Activated CD8-positive, alpha-beta T cell treated with anti-CD3 and anti-CD28 coated beads for 36 hours (primary cell): ENCODE measurements around the gene PEG3. TPM values are rescaled to one million over a fixed set of nuclear protein-coding genes. Genes with fewer than 3 reads are reported as not detected.
"Not testable (repeated sequence)": the region's sequence is repeated elsewhere in the genome, so short reads cannot be mapped to it uniquely, and the experiment has no call there.

Experiments used
- ATAC-seq: fragments of 200-7000 bp; cut with Tn5 transposase; one replicate; pipeline ENCODE4 v1.10.0; 2021; ENCODE audit warnings: mild to moderate bottlenecking, moderate library complexity
- CTCF ChIA-PET: fragments of 350-600 bp; sonication (Branson Sonifier 250); formaldehyde crosslinking; loops from one replicate; lab custom pipeline; 2021; ENCODE audit warnings: antibody characterized with exemption; lab: Charles Lee
- POLR2A ChIA-PET: fragments of 350-600 bp; sonication (Branson Sonifier 250); formaldehyde crosslinking; loops from one replicate; lab custom pipeline; 2021; ENCODE audit warnings: antibody characterized with exemption; lab: Charles Lee
- DNase-seq: peaks from one replicate; pipeline ENCODE4 v3.0.0-alpha.2; 2020
- H3K27ac Mint-ChIP-seq: one replicate; pipeline ENCODE4 v1.8.0; 2021; ENCODE audit warnings: mild to moderate bottlenecking, mixed read lengths
- H3K27me3 Mint-ChIP-seq: one replicate; pipeline ENCODE4 v1.8.0; 2021; ENCODE audit warnings: mixed read lengths
- H3K36me3 Mint-ChIP-seq: one replicate; pipeline ENCODE4 v1.8.0; 2021; ENCODE audit warnings: low read depth, mixed read lengths
- H3K4me1 Mint-ChIP-seq: one replicate; pipeline ENCODE4 v1.8.0; 2021; ENCODE audit warnings: low read depth, mixed read lengths
- H3K4me3 Mint-ChIP-seq: one replicate; pipeline ENCODE4 v1.8.0; 2021; ENCODE audit warnings: mild to moderate bottlenecking, moderate library complexity, mixed read lengths
- H3K9me3 Mint-ChIP-seq: one replicate; pipeline ENCODE4 v1.8.0; 2021; ENCODE audit warnings: mixed read lengths
- intact Hi-C: fragments of 100-400 bp; cut with micrococcal nuclease; formaldehyde crosslinking; loops from one replicate; pipeline ENCODE4 v1.10.0; 2022
- total RNA-seq, 2 experiments: library from RNA; stranded (reverse); gene quantifications; one replicate each; pipeline ENCODE4 v1.2.3, GENCODE V29; 2021
- TF ChIP-seq, protein P1 (sequence below): fragments of 200-600 bp; IDR thresholded peaks from one replicate; pipeline ENCODE4 v1.8.0; 2022; ENCODE audit warnings: antibody characterized with exemption, mild to moderate bottlenecking

The PEG3 gene
- total RNA-seq, 2 experiments from 2014 or later: 0.09 to 0.16 TPM

DNA sequence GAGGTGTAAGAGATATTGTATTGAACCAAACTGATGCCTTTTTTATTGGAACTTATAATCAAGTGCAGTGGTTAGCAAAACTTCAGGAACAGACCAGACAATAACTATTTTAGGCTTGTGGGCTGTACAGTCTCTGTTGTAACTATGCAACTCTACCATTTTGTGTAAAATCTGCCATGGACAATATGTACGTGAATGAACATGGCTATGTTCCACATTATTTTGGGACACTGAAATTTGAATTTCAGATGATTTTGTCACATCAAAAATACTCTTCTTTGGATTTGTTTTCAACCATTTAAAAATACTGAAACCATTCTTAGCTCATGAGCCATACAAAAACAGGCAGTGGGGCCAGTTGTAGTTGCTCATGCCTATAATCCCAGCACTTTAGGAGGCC, 27.9 kb upstream of the PEG3 start:
- ChIA-PET POLR2A (no interaction called here), CTCF (no interaction called here)
- Mint-ChIP-seq H3K9me3 (peaks cover 42% of the 10 kb centered on the region), H3K4me1 (no peaks in the 10 kb centered on the region), H3K27me3 (no peaks in the 10 kb centered on the region), H3K36me3 (peaks cover 6% of the 10 kb centered on the region), H3K4me3 (no peak overlapping the region), H3K27ac (no peak overlapping the region)
- intact Hi-C loops: no loop called here
- TF ChIP-seq, protein P1, sequence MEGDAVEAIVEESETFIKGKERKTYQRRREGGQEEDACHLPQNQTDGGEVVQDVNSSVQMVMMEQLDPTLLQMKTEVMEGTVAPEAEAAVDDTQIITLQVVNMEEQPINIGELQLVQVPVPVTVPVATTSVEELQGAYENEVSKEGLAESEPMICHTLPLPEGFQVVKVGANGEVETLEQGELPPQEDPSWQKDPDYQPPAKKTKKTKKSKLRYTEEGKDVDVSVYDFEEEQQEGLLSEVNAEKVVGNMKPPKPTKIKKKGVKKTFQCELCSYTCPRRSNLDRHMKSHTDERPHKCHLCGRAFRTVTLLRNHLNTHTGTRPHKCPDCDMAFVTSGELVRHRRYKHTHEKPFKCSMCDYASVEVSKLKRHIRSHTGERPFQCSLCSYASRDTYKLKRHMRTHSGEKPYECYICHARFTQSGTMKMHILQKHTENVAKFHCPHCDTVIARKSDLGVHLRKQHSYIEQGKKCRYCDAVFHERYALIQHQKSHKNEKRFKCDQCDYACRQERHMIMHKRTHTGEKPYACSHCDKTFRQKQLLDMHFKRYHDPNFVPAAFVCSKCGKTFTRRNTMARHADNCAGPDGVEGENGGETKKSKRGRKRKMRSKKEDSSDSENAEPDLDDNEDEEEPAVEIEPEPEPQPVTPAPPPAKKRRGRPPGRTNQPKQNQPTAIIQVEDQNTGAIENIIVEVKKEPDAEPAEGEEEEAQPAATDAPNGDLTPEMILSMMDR: no peak
- DNase-seq: no peak
- no peak for ATAC-seq

DNA sequence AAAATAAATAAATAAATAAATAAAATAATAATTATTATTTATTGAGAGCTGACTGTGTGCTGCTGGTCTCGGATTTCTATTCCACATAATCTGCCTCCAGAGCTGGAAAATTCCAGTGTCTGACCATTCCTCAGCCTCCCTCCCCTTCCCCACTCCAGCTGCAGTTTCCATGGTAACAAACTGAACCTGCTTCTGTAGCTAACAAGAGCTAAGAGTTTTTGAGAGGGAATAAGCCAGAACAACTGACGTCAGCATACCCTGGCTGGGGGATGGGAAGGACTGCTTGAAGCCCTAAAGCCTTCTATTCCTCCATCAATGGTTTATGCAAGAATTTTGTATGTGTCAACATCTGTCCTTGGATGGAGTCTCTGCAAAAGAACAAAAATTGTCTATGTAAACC, 26.0 kb upstream of the PEG3 start:
- Mint-ChIP-seq H3K27ac (no peak overlapping the region), H3K4me3 (no peak overlapping the region), H3K27me3 (no peaks in the 10 kb centered on the region), H3K4me1 (no peaks in the 10 kb centered on the region), H3K9me3 (peaks cover 42% of the 10 kb centered on the region), H3K36me3 (peaks cover 6% of the 10 kb centered on the region)
- POLR2A ChIA-PET: no interaction called here
- ATAC-seq (no peak), DNase-seq (no peak)
- intact Hi-C loops: no loop called here
- TF ChIP-seq, protein P1: no peak
- CTCF ChIA-PET: no interaction called here

DNA sequence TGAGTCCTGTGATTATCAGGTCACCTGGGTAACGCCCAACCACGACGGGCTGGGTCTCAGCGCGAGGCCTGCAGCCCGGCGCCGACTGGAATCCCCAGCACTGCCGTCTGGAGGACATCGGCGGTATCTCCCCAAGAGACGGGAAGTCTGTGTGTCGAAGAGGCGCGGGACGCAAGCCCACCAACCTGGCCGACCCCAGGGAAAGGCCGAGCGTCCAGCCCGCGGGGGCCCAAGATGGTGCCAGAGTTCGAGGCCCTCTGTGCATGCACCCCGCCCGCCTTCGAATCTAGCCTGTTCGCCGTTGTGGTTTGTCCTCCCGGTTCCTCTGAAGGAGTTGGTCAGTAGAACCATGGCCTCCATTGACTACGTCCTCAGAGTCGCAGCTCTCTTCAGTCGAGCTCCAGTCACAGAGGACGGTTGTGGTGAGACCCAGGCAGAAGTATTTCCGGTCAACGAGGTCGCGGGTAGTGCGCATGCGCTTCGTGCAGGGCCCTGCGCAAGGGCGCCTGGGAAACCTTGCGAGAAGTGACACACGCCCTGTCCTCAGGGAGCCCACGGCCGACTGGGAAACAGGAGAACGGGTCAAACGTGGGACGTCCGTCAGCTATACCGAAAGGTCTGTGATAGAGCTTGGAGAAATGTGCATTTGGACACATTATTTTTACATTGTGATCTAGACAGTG, 24.1 kb upstream of the PEG3 start:
- Mint-ChIP-seq H3K27me3 (no peaks in the 10 kb centered on the region), H3K36me3 (peaks cover 1% of the 10 kb centered on the region), H3K4me3 (no peak overlapping the region), H3K27ac (no peak overlapping the region), H3K4me1 (no peaks in the 10 kb centered on the region), H3K9me3 (peaks cover 38% of the 10 kb centered on the region)
- intact Hi-C loops: no loop called here
- TF ChIP-seq, protein P1: no peak
- ATAC-seq (no peak), DNase-seq (no peak)
- CTCF ChIA-PET: no interaction called here
- POLR2A ChIA-PET: no interaction called here

DNA sequence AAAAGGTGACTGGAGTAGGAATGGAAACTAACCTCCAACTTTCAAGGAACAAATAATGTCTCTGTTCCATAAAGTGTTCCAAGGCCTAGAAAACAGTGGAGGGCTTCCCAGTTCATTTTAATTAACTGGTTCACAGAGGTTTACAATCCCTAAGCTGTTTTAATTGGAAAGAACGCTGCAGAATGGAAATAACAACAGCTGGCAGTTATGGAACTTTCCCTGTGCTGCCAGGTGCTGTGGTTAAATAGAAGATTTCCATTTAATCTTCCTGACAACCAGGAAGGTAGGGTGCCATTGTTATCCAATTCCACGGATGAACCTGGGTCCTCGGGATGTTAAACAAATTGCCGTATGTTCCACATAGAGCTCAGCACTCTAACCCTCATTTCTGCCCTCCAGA, 22.2 kb upstream of the PEG3 start:
- ATAC-seq: no peak
- TF ChIP-seq, protein P1: no peak
- peaks cover 35% of the 10 kb centered on the region for H3K9me3 Mint-ChIP-seq
- ChIA-PET POLR2A (no interaction called here), CTCF (no interaction called here)
- peaks cover 1% of the 10 kb centered on the region for H3K36me3 Mint-ChIP-seq
- H3K4me3 Mint-ChIP-seq: no peak overlapping the region
- DNase-seq: no peak
- intact Hi-C loops: no loop called here
- no peak overlapping the region for H3K27ac Mint-ChIP-seq
- H3K27me3 Mint-ChIP-seq: no peaks in the 10 kb centered on the region
- H3K4me1 Mint-ChIP-seq: no peaks in the 10 kb centered on the region

DNA sequence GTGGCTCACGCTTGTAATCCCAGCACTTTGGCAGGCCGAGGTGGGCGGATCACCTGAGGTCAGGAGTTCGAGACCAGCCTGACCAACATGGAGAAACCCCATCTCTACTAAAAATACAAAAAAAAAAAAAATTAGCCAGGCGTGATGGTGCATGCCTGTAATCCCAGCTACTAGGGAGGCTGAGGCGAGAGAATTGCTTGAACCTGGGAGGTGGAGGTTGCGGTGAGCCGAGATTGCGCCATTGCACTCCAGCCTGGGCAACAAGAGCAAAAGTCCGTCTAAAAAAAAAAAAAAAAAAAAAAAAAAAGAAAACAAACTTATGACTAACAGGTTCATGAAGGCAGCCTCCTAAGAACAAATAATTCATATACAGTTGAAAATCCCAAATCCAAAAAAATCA, 19.9 kb upstream of the PEG3 start:
- H3K4me3 Mint-ChIP-seq, H3K27ac Mint-ChIP-seq, DNase-seq, H3K36me3 Mint-ChIP-seq, H3K27me3 Mint-ChIP-seq, H3K4me1 Mint-ChIP-seq, POLR2A ChIA-PET, intact Hi-C loops, ATAC-seq, CTCF ChIA-PET: not testable (repeated sequence)
- peaks cover 27% of the 10 kb centered on the region for H3K9me3 Mint-ChIP-seq
